ENCODE results near the gene NR6A1.

The NR6A1 gene

GRCh38 chr9:124767821-124768220 is 3.3 kb downstream of the NR6A1 start:
- H3K4me3 Mint-ChIP-seq = peak overlapping the region in 1 of 3 experiments; percentile 24
- TF ChIP-seq, protein P1, sequence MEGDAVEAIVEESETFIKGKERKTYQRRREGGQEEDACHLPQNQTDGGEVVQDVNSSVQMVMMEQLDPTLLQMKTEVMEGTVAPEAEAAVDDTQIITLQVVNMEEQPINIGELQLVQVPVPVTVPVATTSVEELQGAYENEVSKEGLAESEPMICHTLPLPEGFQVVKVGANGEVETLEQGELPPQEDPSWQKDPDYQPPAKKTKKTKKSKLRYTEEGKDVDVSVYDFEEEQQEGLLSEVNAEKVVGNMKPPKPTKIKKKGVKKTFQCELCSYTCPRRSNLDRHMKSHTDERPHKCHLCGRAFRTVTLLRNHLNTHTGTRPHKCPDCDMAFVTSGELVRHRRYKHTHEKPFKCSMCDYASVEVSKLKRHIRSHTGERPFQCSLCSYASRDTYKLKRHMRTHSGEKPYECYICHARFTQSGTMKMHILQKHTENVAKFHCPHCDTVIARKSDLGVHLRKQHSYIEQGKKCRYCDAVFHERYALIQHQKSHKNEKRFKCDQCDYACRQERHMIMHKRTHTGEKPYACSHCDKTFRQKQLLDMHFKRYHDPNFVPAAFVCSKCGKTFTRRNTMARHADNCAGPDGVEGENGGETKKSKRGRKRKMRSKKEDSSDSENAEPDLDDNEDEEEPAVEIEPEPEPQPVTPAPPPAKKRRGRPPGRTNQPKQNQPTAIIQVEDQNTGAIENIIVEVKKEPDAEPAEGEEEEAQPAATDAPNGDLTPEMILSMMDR (IDR thresholded peaks at IDR 0.05; ENCODE audit: unreplicated experiment in 3 of 3) = no peak
- no peaks in the 10 kb centered on the region for H3K9me3 Mint-ChIP-seq
- peaks cover 2% of the 10 kb centered on the region for H3K36me3 Mint-ChIP-seq (ENCODE audit: low read depth)
- peaks cover 80% of the 10 kb centered on the region for H3K27me3 Mint-ChIP-seq (ENCODE audit: low read depth)
- H3K4me1 Mint-ChIP-seq = peaks cover 11% of the 10 kb centered on the region
- H3K27ac Mint-ChIP-seq = no peak overlapping the region

DNA sequence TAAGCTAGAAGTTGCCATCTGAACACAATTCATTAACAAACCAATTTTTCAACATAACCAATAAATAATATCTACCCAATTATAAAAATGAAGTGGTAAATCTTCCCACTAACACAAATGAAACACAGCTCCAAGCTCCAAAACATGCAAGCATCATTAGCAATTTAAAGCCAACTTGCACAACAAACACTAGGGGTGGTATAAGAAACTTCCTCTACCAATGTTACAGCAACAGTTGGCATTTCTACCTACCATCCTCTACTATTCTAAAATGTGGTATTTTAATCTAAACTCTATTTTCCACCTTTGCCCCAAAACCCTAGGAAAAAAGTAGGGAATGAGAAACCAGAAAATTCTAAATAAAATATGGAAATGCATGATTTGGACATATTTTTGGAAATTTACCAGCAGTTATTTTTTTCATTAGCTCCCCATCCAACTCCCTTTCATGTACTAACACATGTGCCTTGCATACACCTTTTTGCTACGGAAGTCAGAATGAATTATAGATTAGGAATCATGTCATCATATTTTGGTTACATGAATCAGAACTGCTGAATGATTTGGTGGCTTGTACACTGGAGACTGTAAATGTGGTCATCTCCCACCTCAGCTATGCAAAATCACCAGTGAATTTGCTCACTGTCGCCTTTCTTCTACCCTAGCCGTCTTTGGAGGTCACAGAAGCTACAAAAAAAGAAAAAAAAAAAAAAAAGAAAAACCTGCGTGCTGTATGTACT is 4.1 kb downstream of the NR6A1 start:
- Mint-ChIP-seq H3K36me3 (ENCODE audit: low read depth) (peaks cover 4% of the 10 kb centered on the region), H3K4me1 (peaks cover 11% of the 10 kb centered on the region), H3K27me3 (ENCODE audit: low read depth) (peaks cover 72% of the 10 kb centered on the region), H3K4me3 (no peak overlapping the region), H3K27ac (no peak overlapping the region), H3K9me3 (no peaks in the 10 kb centered on the region)
- TF ChIP-seq, protein P1 (IDR thresholded peaks at IDR 0.05; ENCODE audit: unreplicated experiment in 3 of 3) = peak in 1 of 3 experiments; percentile 9

- Mint-ChIP-seq H3K27me3 (ENCODE audit: low read depth) (peaks cover 73% of the 10 kb centered on the region), H3K9me3 (no peaks in the 10 kb centered on the region), H3K27ac (no peak overlapping the region), H3K4me1 (peaks cover 11% of the 10 kb centered on the region), H3K4me3 (no peak overlapping the region), H3K36me3 (ENCODE audit: low read depth) (peaks cover 4% of the 10 kb centered on the region)
- TF ChIP-seq, protein P1 (IDR thresholded peaks at IDR 0.05; ENCODE audit: unreplicated experiment in 3 of 3) = no peak
These were observed 4.8 kb downstream of the NR6A1 start for GRCh38 chr9:124766326-124766725.

DNA sequence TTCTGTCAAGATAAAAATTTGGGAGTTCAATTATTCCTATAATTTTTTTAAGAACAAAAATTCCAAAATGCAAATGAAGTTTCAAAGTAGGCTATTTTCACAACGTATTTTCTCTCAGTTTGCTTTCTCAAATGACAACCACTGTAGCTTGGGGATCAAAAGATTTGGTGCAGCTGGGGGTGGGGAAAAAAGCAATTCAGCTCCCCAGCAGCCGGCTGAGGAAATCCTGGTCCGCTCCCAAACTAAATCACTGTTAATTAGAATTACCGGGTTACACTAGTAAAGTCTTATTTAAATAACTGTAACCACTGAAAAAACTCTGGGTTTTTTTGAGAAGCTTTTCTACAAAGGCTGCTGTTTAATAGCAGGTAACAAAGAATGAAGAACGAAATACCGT is 5.7 kb downstream of the NR6A1 start:
- TF ChIP-seq, protein P1 (IDR thresholded peaks at IDR 0.05; ENCODE audit: unreplicated experiment in 3 of 3) = no peak
- peaks cover 72% of the 10 kb centered on the region for H3K27me3 Mint-ChIP-seq (ENCODE audit: low read depth)
- no peak overlapping the region for H3K27ac Mint-ChIP-seq
- peaks cover 4% of the 10 kb centered on the region for H3K36me3 Mint-ChIP-seq (ENCODE audit: low read depth)
- peaks cover 11% of the 10 kb centered on the region for H3K4me1 Mint-ChIP-seq
- no peak overlapping the region for H3K4me3 Mint-ChIP-seq
- H3K9me3 Mint-ChIP-seq = no peaks in the 10 kb centered on the region

- no peak overlapping the region for H3K27ac Mint-ChIP-seq
- H3K36me3 Mint-ChIP-seq (ENCODE audit: low read depth) = peaks cover 4% of the 10 kb centered on the region
- peaks cover 11% of the 10 kb centered on the region for H3K4me1 Mint-ChIP-seq
- H3K4me3 Mint-ChIP-seq = no peak overlapping the region
- H3K27me3 Mint-ChIP-seq (ENCODE audit: low read depth) = peaks cover 67% of the 10 kb centered on the region
- TF ChIP-seq, protein P1 (IDR thresholded peaks at IDR 0.05; ENCODE audit: unreplicated experiment in 3 of 3) = peak; percentile 23 to 46 (median 28)
- H3K9me3 Mint-ChIP-seq = no peaks in the 10 kb centered on the region
These were observed 6.2 kb downstream of the NR6A1 start for GRCh38 chr9:124764774-124765438.

Measured in nephron (organoid).